Muscle layer of colon (tissue), 2 donors: ENCODE measurements around the gene TCHHL1.

ENCODE experiments used
- H3K27ac ChIP-seq: one replicate; pipeline ENCODE4 v1.7.0; 2013; ENCODE audit warnings: low read depth, mild to moderate bottlenecking, low read length, moderate library complexity
- H3K27me3 ChIP-seq, 2 donors: one replicate each; pipeline ENCODE4 v1.7.0; 2013; ENCODE audit warnings: low read length in 2 of 2, mild to moderate bottlenecking in 2 of 2; ENCODE audit not compliant: insufficient read depth in 2 of 2, control insufficient read depth in 1 of 2
- H3K36me3 ChIP-seq: one replicate; pipeline ENCODE4 v1.7.0; 2013; ENCODE audit warnings: mild to moderate bottlenecking, low read length; ENCODE audit not compliant: insufficient read depth
- H3K4me1 ChIP-seq: one replicate; pipeline ENCODE4 v1.7.0; 2013; ENCODE audit warnings: mild to moderate bottlenecking, low read length; ENCODE audit not compliant: insufficient read depth
- H3K4me3 ChIP-seq, 2 donors: one replicate each; pipeline ENCODE4 v1.7.0; 2013; ENCODE audit warnings: low read length in 2 of 2, low read depth in 1 of 2, mild to moderate bottlenecking in 1 of 2, moderate library complexity in 1 of 2
- H3K9ac ChIP-seq: one replicate; pipeline ENCODE4 v1.7.0; 2013; ENCODE audit warnings: low read length
- H3K9me3 ChIP-seq: one replicate; pipeline ENCODE4 v1.7.0; 2013; ENCODE audit warnings: mild to moderate bottlenecking, low read length
- donor health status: abdominal sarcoma.
- donor health status: Adenocarcinoma of cecum.

The TCHHL1 gene

DNA sequence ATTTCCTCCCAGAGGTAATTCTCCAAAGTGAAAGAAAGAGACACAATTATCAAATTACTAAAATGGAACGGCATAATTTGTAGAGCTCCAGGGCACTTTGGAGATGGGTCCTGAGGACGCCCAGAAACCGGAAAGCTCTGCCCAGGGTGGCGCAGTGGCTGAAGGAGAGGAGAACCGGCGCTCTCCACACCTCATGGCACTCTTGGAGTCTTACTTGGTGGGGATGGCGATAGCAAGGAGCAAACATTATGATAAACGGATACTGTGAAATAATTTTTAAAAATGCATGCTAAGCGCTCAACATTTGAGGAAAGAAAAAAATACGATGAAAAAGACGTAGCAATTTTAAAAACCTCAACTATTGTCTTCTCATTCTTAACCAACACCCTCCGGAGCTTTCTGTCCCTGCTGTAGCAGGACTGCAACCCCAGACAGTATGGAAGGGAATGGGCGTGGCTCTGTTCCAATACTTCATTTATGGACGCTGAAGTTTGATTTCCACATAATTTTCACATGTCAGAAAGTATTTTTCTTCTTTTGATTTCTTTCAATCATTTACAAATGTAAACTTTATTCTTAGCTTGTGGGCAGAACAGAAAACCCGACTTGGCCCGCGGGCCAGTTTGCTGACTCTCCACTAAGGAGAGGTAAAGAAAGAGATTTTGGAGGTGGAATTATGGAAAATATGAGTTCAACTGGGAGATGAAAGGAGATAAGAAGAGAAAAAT, 53.2 kb downstream of the TCHHL1 start:
- no peaks in the 10 kb centered on the region for H3K27me3 ChIP-seq
- peak overlapping the region; percentile 78 to 83 for H3K4me3 ChIP-seq
- H3K9ac ChIP-seq: peak overlapping the region; percentile 72
- no peaks in the 10 kb centered on the region for H3K9me3 ChIP-seq
- peak overlapping the region; percentile 96 for H3K27ac ChIP-seq
- H3K36me3 ChIP-seq: peaks cover 24% of the 10 kb centered on the region
- peaks cover 24% of the 10 kb centered on the region for H3K4me1 ChIP-seq

GRCh38 chr1:152034654-152035538, 54.0 kb downstream of the TCHHL1 start:
- Histone ChIP-seq H3K9ac (peak overlapping the region; percentile 72), H3K9me3 (no peaks in the 10 kb centered on the region), H3K36me3 (peaks cover 28% of the 10 kb centered on the region), H3K27ac (peak overlapping the region; percentile 96), H3K4me1 (peaks cover 24% of the 10 kb centered on the region), H3K4me3 (peak overlapping the region; percentile 78 to 83), H3K27me3 (no peaks in the 10 kb centered on the region)

- Histone ChIP-seq H3K4me3 (peak overlapping the region in 1 of 2 donors; percentile 78), H3K36me3 (peaks cover 28% of the 10 kb centered on the region), H3K27ac (no peak overlapping the region), H3K9me3 (no peaks in the 10 kb centered on the region), H3K4me1 (peaks cover 24% of the 10 kb centered on the region), H3K27me3 (no peaks in the 10 kb centered on the region), H3K9ac (no peak overlapping the region)
Observed at GRCh38 chr1:152034324-152034653, 54.6 kb downstream of the TCHHL1 start.
